Esophagus squamous epithelium (tissue), 4 donors: ENCODE data around the gene FAM169A.

Experiments used
- CTCF ChIP-seq, 6 experiments: fragments of 450-650 bp in 4 of 6; fragments of 200-600 bp in 2 of 6; sonication (generic) in 2 of 6; IDR thresholded peaks; one replicate each; pipeline ENCODE4 v1.5.1; 2016 to 2019; ENCODE audit warnings: antibody characterized with exemption in 6 of 6, mild to moderate bottlenecking in 4 of 6, moderate library complexity in 4 of 6
- POLR2A ChIP-seq, 4 donors: fragments of 450-650 bp; IDR thresholded peaks; one replicate each; pipeline ENCODE4 v1.6.1; 2017; ENCODE audit warnings: antibody characterized with exemption in 4 of 4, mild to moderate bottlenecking in 4 of 4, moderate library complexity in 3 of 4

- TF ChIP-seq POLR2A (IDR thresholded peaks at IDR 0.05) (no peak), CTCF (IDR thresholded peaks at IDR 0.05) (no peak)
Observed at GRCh38 chr5:74870299-74871067, 4.3 kb upstream of the FAM169A start.
